WERI-Rb-1 (cell line): ENCODE data around the gene RNU11.
"Not testable (repeated sequence)": the region's sequence is repeated elsewhere in the genome, so short reads cannot be mapped to it uniquely, and the experiment has no call there.

Experiments used
- DNase-seq: peaks from one replicate; pipeline ENCODE4 v3.0.0-alpha.2; 2020
- H3K27ac ChIP-seq: fragments of 250-450 bp; sonication (Bioruptor Pico); 2 replicates; pipeline ENCODE4 v1.5.1; 2020; ENCODE audit warnings: mild to moderate bottlenecking, moderate library complexity
- H3K27me3 ChIP-seq: fragments of 250-450 bp; sonication (Bioruptor Pico); 2 replicates; pipeline ENCODE4 v1.5.1; 2021; ENCODE audit warnings: mild to moderate bottlenecking, low read depth, moderate library complexity; ENCODE audit not compliant: insufficient read depth, severe bottlenecking
- H3K36me3 ChIP-seq: fragments of 250-450 bp; sonication (Bioruptor Pico); 2 replicates; pipeline ENCODE4 v1.5.1; 2020; ENCODE audit warnings: mild to moderate bottlenecking, moderate library complexity
- H3K4me3 ChIP-seq: 2 replicates; pipeline ENCODE4 v1.5.1; 2011; ENCODE audit warnings: low read depth, mild to moderate bottlenecking, control low read depth, low read length
- H3K9me3 ChIP-seq: fragments of 250-450 bp; sonication (Bioruptor Pico); 2 replicates; pipeline ENCODE4 v1.5.1; 2021; ENCODE audit warnings: mild to moderate bottlenecking, moderate library complexity; ENCODE audit not compliant: severe bottlenecking
- CTCF ChIP-seq: IDR thresholded peaks from 2 replicates; pipeline ENCODE4 v1.5.1; 2011; ENCODE audit warnings: low read depth, mild to moderate bottlenecking, control low read depth, inconsistent platforms, low read length

Gene RNU11

GRCh38 chr1:28671254-28671780 is 22.9 kb downstream of the RNU11 start:
- H3K27ac ChIP-seq: no peak overlapping the region
- no peak for DNase-seq
- H3K9me3 ChIP-seq: no peaks in the 10 kb centered on the region
- H3K4me3 ChIP-seq: no peak overlapping the region
- no peaks in the 10 kb centered on the region for H3K27me3 ChIP-seq
- no peak for TF ChIP-seq CTCF
- peaks cover 3% of the 10 kb centered on the region; the same call in 1 of the 2 replicates for H3K36me3 ChIP-seq

- H3K4me3 ChIP-seq, DNase-seq, H3K27me3 ChIP-seq, H3K36me3 ChIP-seq, H3K27ac ChIP-seq, H3K9me3 ChIP-seq: not testable (repeated sequence)
Measured at GRCh38 chr1:28672971-28673370, 24.6 kb downstream of the RNU11 start.

GRCh38 chr1:28675924-28676257 is 27.5 kb downstream of the RNU11 start:
- Histone ChIP-seq H3K27ac (no peak overlapping the region), H3K9me3 (no peaks in the 10 kb centered on the region), H3K36me3 (peaks cover 3% of the 10 kb centered on the region), H3K4me3 (no peak overlapping the region), H3K27me3 (no peaks in the 10 kb centered on the region)
- TF ChIP-seq CTCF: no peak
- no peak for DNase-seq

- TF ChIP-seq CTCF: no peak
- Histone ChIP-seq H3K9me3 (no peaks in the 10 kb centered on the region), H3K27me3 (no peaks in the 10 kb centered on the region), H3K4me3 (no peak overlapping the region), H3K36me3 (peaks cover 17% of the 10 kb centered on the region), H3K27ac (no peak overlapping the region)
- DNase-seq: no peak
Measured at GRCh38 chr1:28680151-28680550, 31.8 kb downstream of the RNU11 start.

GRCh38 chr1:28682840-28683239 is 34.4 kb downstream of the RNU11 start:
- no peak overlapping the region for H3K27ac ChIP-seq
- no peak overlapping the region for H3K4me3 ChIP-seq
- DNase-seq: no peak
- H3K36me3 ChIP-seq: peaks cover 26% of the 10 kb centered on the region
- TF ChIP-seq CTCF: no peak
- H3K9me3 ChIP-seq: no peaks in the 10 kb centered on the region
- no peaks in the 10 kb centered on the region for H3K27me3 ChIP-seq

- Histone ChIP-seq H3K36me3 (peaks cover 26% of the 10 kb centered on the region), H3K27me3 (no peaks in the 10 kb centered on the region), H3K27ac (no peak overlapping the region), H3K9me3 (no peaks in the 10 kb centered on the region), H3K4me3 (no peak overlapping the region)
- DNase-seq: no peak
- no peak for TF ChIP-seq CTCF
Measured at GRCh38 chr1:28684937-28685336, 36.5 kb downstream of the RNU11 start.

- H3K27ac ChIP-seq, DNase-seq, H3K9me3 ChIP-seq, H3K4me3 ChIP-seq, H3K27me3 ChIP-seq: not testable (repeated sequence)
- peaks cover 25% of the 10 kb centered on the region for H3K36me3 ChIP-seq
Measured at GRCh38 chr1:28691627-28692026, 43.2 kb downstream of the RNU11 start.
